ENCODE data around the gene CAMK1D. TPM values are rescaled to one million over a fixed set of nuclear protein-coding genes. Genes with fewer than 3 reads are reported as not detected.

CAMK1D gene
- total and polyA plus RNA-seq, 2 donors (not counting 3 experiments of a cell fraction or from before 2014, with no cell fraction given) = 0.37 to 4.2 TPM

DNA sequence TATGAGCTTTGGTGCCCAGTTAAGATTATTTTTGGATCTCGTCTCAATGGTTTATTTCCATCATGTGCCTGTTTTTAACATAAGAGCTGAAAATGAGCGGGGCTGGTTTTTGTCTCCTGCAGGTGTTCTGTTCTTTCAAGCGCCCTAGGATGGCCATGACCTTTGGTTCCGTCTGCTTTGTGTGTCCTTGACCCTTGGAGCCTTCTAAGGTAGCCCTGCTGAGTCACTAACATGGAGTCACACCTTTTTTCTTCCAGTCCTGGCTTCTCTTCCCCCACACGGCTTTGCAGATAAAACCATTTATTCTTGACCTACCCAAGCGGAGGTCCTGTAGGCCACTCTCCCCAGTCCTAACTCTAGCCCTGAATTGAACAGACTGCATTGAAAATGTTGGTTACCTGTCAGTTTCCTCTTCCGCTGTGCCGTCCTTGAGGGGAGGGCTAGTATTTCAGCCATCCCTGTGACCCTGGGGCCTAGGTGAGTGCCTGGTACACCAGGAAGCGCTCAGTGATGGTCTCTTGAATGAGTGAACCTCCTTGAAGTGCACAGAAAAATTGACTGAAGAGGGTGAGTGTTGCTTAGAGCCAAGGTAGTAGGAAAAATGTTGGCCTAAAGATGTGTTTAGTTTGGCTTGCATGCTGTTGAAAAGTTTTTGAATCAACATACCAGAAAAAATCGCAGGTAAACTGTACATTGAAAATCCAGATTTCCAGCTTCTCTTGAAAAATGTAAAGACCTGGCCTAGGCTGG is 48.0 kb downstream of the CAMK1D start:
- ChIA-PET CTCF (no interaction called here), POLR2A (no interaction called here)
- intact Hi-C loops (cut with micrococcal nuclease) = no loop called here
- no peak overlapping the region for H3K9ac ChIP-seq (replicated peaks; ENCODE audit: extremely low read depth, insufficient read depth, low read length)
- dilution Hi-C loops (cut with MboI; ENCODE audit: extremely low pct_ligation_motif_present, low sequenced_read_pairs) = no loop called here
- H3K79me2 ChIP-seq (ENCODE audit: control insufficient read depth, insufficient read depth, low read length) = no peaks in the 10 kb centered on the region
- no peaks in the 10 kb centered on the region for H3K36me3 ChIP-seq (ENCODE audit: control insufficient read depth in 2 of 2, extremely low read depth in 1 of 2, insufficient read depth in 2 of 2, low read length in 2 of 2)
- FAIRE-seq = no peak
- no peak overlapping the region for H3K4me3 ChIP-seq (replicated peaks in 1 of 3; ENCODE audit: insufficient read depth in 1 of 3, low read depth in 1 of 3, low read length in 3 of 3)
- no TSS peak for BruUV-seq (replicated peaks)
- TF ChIP-seq FOS (IDR thresholded peaks at IDR 0.05; ENCODE audit: borderline replicate concordance, insufficient read depth, low read length) (no peak), JUN (IDR thresholded peaks at IDR 0.05; ENCODE audit: borderline replicate concordance, insufficient read depth, insufficient read length, low read depth) (no peak), MYC (IDR thresholded peaks at IDR 0.05; ENCODE audit: low read depth, low read length) (no peak), GATA2 (IDR thresholded peaks at IDR 0.05; ENCODE audit: insufficient read depth, insufficient read length, low read depth, low read length) (no peak), EZH2 (IDR thresholded peaks at IDR 0.05; ENCODE audit: borderline replicate concordance, low read depth, low read length, severe bottlenecking) (no peak)
- TF ChIP-seq, protein P1, sequence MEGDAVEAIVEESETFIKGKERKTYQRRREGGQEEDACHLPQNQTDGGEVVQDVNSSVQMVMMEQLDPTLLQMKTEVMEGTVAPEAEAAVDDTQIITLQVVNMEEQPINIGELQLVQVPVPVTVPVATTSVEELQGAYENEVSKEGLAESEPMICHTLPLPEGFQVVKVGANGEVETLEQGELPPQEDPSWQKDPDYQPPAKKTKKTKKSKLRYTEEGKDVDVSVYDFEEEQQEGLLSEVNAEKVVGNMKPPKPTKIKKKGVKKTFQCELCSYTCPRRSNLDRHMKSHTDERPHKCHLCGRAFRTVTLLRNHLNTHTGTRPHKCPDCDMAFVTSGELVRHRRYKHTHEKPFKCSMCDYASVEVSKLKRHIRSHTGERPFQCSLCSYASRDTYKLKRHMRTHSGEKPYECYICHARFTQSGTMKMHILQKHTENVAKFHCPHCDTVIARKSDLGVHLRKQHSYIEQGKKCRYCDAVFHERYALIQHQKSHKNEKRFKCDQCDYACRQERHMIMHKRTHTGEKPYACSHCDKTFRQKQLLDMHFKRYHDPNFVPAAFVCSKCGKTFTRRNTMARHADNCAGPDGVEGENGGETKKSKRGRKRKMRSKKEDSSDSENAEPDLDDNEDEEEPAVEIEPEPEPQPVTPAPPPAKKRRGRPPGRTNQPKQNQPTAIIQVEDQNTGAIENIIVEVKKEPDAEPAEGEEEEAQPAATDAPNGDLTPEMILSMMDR (IDR thresholded peaks at IDR 0.05; ENCODE audit: extremely low read depth in 1 of 2, insufficient read depth in 1 of 2, low read depth in 1 of 2, low read length in 2 of 2) = no peak
- TF ChIP-seq, protein P2, sequence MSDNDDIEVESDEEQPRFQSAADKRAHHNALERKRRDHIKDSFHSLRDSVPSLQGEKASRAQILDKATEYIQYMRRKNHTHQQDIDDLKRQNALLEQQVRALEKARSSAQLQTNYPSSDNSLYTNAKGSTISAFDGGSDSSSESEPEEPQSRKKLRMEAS (IDR thresholded peaks at IDR 0.05; ENCODE audit: insufficient read depth, insufficient read length) = no peak
- no peaks in the 10 kb centered on the region for H3K9me1 ChIP-seq (replicated peaks; ENCODE audit: control insufficient read depth, extremely low read depth, insufficient read depth, low read length)
- H3K27me3 ChIP-seq (ENCODE audit: control insufficient read depth in 2 of 2, insufficient read depth in 2 of 2, low read length in 2 of 2) = no peaks in the 10 kb centered on the region
- no peaks in the 10 kb centered on the region for H3K4me1 ChIP-seq (ENCODE audit: control insufficient read depth, extremely low read depth, insufficient read depth, low read length)
- H3K4me2 ChIP-seq (ENCODE audit: insufficient read depth, low read length) = no peak overlapping the region
- DNase-seq (ENCODE audit: low read depth, low spot score) = no peak
- H3K27ac ChIP-seq (ENCODE audit: insufficient read depth, low read depth, low read length) = no peak overlapping the region
- no peaks in the 10 kb centered on the region for H3K9me3 ChIP-seq (replicated peaks; ENCODE audit: control insufficient read depth, insufficient read depth, low read length)
- H2AFZ ChIP-seq (ENCODE audit: low read depth, low read length) = no peak overlapping the region
- H4K20me1 ChIP-seq (replicated peaks; ENCODE audit: control insufficient read depth, extremely low read depth, insufficient read depth, low read length) = no peaks in the 10 kb centered on the region

Data from endothelial cell of umbilical vein (primary cell).